Hematopoietic multipotent progenitor cell treated with erythropoietin and hydrocortisone succinate and interleukin-3 and kit ligand, for 4 days (in vitro differentiated cells): ENCODE data around the gene NOTCH3.

Experiments
- DNase-seq: peaks from one replicate; pipeline ENCODE4 v3.0.0-alpha.2; 2015

The NOTCH3 gene

DNA sequence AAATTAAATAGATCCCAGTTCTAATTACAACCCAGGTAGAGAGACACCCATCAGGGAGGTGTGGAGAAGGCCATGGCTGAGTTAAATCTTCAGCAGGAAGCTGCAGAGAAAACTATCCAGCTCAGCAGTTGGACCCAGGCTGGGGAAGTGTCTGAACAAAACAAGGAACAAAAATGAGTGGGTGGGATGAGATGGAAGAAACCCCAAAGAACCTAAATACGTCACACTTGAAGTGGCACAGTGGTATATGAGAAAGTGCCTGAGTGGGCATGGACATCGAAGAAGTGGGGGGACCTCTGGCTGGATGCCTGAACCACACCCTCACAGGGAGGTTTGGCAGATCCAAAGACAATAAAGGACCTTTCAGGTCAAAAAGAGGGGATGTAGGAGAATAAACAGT is 35.0 kb upstream of the NOTCH3 start:
- no peak for DNase-seq

DNA sequence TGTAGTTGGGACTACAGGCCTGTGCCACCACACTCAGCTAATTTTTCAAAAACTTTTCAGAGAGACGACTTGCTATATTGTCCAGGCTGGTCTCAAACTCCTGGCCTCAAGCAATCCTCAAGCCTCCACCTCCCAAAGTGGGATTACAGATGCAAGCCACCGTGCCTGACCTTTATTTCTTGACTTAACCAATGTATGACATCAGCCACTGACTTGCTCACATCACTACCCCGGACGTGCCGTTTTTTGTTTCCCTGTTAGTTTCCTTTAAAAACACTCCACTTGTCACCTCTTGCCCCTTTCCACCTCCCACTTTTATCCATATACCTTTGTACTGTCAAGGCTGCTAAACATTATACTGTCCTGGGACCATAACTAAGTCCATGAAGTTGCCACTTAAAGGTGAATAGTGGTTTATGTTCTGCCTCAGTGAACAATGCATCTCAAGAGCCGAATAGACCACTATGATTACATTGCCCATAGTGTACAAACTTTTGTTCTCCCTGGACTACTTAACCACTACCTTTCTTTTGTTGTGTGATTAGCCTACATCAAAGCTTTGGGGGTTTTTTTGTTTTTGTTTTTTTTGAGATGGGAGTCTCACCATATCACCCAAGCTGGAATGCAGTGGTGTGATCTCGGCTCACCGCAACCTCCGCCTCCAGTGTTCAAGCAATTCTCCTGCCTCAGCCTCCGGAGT is 33.8 kb upstream of the NOTCH3 start:
- DNase-seq: no peak

GRCh38 chr19:15231271-15231670 is 30.5 kb upstream of the NOTCH3 start:
- DNase-seq: no peak

- DNase-seq: no peak
These were observed 26.5 kb upstream of the NOTCH3 start for GRCh38 chr19:15227261-15227660.

- DNase-seq: no peak
These were observed 25.0 kb upstream of the NOTCH3 start for GRCh38 chr19:15225760-15226159.

DNA sequence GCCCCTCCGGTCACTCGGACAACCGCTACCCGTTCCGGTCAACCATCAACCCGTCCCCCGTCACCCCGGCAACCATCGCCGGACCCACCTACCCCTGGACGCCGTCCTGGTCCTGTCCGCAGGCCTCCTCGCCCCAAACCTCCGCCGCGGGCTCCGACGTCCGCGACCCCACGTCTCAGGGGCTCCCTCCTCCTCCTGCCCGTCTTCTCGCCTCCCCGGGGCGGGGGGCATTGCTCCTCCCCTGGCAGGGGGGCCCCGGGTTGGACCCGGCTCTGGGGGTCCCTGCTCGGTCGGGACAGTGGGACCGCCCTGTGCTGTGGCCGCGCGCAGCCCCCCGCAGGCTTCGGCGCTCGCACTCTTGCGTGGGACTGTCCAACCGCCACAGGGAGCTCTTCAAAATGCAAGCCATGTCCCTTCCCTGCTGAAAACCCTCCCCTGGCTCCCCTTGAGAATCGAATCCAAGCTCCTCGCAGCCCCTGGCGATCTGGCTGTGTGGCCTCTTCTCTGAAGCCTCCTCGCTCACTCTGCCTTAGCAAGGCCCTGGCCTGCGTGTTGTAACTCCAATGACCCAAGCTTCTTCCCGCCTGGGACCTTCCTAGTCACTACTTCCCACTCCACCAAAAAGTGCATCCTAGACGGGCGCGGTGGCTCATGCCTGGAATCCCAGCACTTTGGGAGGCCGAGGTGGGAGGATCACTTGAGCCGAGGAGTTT is 23.0 kb upstream of the NOTCH3 start:
- DNase-seq: no peak

GRCh38 chr19:15222738-15223648 is 22.2 kb upstream of the NOTCH3 start:
- peak; percentile 96 for DNase-seq

DNA sequence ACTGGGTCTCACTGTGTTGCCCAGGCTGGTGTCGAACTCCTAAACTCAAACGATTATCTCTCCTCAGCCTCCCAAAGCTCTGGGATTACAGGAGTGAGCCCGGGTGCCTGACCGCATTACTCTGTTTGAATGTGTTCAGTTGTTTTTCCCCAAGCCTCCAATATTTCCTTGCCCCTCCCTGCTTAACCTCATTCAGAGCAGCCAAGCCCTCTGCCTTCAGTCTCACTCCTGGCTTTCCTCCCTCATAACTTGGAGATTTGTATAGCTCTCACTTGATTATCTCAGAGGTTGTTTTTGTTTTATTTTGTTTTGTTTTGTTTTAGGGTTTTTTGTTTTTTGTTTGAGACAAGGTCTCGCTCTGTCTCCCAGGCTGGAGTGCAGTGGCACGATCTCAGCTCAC is 20.0 kb upstream of the NOTCH3 start:
- DNase-seq: no peak

DNA sequence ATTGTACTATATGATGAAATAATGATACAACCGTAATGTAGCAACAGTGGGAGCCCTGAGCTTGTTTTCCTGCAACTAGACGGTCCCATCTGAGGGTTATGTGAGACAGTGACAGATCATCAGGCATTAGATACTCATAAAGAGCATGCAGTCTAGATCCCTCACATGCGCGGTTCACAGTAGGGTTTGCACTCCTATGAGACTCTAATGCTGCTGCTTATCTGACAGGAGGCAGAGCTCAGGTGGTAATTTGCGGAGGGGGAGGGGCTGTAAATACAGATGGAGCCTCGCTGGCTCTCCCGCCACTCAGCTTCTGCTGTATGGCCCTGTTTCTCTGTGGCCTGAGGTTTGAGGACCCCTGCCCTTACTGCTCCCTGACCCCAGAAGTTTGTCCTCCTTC is 17.7 kb upstream of the NOTCH3 start:
- no peak for DNase-seq

DNA sequence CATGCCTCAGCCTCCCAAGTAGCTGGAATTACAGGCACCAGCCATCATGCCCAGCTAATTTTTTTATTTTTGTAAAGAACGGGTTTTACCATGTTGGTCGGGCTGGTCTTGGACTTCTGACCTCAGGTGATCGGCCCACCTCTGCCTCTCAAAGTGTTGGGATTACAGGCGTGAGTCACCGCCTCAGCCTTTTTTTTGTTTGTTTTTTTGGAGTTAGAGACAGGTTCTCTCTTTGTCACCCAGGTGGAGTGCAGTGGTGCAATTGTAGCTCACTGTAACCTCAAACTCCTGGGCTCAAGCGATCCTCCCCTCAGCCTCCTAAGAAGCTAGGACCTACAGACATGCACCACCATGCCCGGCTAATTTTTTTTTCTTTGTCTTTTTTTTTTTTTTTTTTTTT is 15.6 kb upstream of the NOTCH3 start:
- no peak for DNase-seq

GRCh38 chr19:15213715-15214381 is 13.1 kb upstream of the NOTCH3 start:
- no peak for DNase-seq

DNA sequence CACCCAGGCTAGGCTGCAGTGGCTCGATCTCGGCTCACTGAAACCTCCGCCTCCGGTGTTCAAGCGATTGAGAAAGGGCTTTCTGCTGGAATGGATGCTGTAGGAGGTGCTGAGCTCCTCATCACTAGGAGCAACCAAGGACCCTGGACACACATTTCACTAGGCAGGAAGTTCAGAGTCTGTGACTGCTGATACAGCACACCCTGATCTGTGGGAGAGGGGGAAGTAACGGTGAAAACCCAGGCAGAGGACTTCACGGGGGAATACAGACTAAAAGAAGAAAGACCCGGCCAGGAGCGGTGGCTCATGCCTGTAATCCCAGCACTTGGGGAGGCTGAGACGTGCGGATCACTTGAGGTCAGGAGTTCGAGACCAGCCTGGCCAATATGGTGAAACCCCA is 11.9 kb upstream of the NOTCH3 start:
- DNase-seq: no peak

DNA sequence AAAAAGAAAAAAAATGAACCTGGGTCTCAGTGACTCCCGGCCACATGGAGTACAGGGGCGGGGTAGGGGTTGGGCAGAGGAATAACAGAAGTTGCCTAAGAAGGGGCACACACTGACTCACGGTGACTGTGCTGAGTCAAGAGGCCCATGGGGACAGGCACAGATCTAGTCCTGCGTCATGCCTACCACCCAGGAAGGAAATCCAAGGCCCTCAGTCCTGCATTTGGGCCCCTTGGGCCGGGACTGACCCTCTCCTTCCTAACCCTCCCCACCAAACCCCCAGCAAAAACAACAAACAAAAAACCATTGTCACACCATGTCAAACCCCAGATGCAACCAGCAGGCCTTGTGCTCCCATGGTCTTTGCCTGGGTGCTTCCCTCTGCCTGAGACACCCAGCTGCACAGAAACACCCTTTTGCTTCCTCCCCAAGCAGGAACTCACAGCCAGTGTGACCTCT is 9.6 kb upstream of the NOTCH3 start:
- DNase-seq: peak; percentile 88

GRCh38 chr19:15201374-15202023 is 704 bp upstream of the NOTCH3 start:
- DNase-seq: no peak

DNA sequence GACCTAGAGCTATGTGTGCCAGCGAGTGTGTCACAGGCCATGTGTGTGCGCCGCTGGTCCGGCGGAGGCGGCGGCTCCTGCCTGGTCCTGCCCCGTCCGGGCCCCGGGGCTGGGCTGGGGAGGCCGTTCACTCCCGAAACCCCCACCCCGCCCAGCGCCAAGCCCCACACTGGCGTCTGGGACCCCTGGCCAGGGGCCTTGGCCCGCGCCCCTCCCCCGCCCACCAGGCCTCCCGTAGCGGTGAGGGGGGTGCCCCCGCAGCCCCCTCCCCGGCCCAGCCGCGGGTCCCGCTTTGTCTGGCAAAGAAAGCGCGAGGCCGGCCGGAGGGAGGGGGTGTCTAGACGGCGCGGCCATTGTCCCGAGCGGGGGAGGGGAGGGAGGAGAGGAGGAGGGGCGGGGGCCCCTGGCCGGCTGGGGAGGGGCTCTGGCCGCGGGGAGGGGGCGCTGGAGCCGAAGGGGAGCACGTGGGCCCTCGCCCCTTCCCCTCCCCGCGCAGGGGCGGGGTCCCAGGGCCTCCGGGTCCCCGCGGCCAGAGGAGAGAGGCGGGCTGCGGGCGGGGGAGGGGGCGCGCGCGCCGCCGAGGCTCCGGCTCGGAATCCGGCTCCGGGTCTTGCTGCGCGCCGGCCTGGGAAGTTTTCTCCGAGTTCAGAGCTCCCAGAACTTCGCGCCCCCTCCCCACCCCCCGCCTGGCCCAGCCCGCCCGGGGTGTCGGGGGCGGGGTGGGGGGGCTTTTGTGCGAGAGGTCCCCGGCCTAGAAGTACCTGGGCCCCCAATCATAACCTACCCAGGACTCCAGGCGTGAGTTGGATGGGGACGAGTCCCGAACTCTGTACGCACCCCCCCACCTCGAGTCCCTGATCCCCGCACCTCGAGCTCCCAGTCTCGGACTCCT is 888 bp downstream of the NOTCH3 start:
- DNase-seq: no peak

DNA sequence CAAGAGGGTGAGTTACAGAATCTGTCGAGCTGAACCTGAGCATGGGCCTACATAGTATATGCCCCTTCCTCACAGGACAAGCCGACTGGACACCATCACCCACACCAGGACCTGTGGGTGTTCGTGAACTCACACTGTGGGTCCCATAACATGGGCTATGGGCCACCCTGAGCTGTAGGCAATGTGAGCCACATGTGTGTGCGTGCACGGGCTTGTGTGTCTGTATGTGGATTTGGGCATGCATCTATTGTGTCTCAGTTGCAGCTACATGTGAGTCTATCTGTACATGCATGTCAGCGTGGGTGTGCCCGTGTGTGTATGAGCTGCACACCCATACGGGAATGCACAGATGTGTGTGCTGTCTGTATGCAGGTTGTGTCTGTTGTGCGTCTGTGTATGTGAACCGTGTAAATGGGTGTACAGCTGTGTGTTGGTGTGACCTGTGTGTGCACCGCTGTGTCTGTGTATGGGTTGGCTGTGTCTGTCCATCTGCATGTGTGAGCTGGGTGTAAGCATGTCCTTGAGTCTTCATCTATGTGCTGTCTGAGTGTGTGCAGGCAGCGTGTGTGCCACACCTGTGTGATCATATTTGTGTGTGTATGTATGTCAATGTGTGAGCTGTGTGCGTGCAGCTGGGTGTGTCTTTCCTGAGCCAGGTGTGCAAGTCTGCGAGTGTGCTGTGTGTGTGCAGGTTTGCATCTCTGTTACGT is 1.7 kb downstream of the NOTCH3 start:
- no peak for DNase-seq

DNA sequence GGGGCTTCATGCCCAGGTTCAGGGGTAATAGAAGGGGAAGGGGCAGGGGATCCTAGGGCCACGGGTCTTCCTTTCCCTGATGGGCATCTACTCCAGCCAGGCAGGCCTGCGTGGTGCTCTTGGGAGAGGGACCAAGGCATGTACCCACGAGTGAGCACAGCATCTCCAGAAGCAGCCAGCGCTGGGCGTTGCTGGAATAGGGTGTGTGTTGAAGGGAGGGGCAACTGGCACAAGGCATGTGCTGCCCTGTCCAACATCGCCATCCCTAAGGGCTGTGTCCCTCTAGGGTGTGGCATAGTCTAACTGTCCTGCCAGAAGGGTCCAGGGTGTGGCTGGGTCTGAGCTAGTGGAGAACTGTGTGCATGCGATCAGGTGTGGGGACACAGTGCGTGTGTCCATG is 2.9 kb downstream of the NOTCH3 start:
- DNase-seq: no peak

- DNase-seq: peak; percentile 77
These were observed 3.4 kb downstream of the NOTCH3 start for GRCh38 chr19:15197275-15197941.

DNA sequence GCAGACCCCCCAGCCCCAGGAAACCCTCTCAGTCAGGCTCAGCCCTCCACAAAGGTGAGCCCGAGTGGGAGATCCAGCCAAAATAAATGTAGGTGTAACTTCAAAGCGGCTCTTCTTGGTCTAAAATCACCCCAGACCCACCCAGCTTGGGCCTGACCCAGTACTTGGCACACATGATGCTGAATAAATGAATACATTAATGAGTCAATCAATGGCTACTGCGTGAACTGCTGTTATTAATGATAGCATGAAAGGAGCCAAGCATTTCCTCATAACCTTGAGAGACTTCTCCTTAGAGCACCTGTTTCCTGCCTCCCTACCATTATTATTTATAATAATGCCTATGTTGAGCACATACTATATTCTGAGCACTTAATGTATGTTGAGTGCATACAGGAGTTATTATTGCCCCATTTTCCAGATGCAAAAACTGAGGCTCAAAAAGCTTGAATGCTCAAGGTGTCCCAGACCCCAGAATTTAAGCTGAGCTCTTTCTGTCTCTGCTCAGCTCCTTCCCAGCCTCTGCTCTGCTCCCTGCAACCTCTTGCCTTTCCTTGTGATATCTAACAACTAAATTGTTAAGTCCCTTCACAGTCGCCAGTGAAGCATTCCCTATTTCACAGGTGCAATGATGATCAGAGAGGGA is 4.3 kb downstream of the NOTCH3 start:
- no peak for DNase-seq
